AG09319 (cell line): ENCODE results near the gene CNTNAP5.

Experiments
- DNase-seq: peaks from one replicate; pipeline ENCODE4 v3.0.0-alpha.2; 2010; ENCODE audit warnings: low read depth; ENCODE audit errors: extremely low read depth
- CTCF ChIP-seq: IDR thresholded peaks from 2 replicates; pipeline ENCODE4 v1.5.1; 2011; ENCODE audit warnings: low read depth, mild to moderate bottlenecking, inconsistent platforms, low read length, moderate library complexity

Gene CNTNAP5

GRCh38 chr2:124698979-124699565 lies 674.0 kb downstream of the CNTNAP5 start:
- no peak for TF ChIP-seq CTCF
- no peak for DNase-seq

- TF ChIP-seq CTCF = no peak
- no peak for DNase-seq
These were observed 677.7 kb downstream of the CNTNAP5 start for GRCh38 chr2:124702777-124703176.

GRCh38 chr2:124704071-124704925 lies 679.2 kb downstream of the CNTNAP5 start:
- DNase-seq = no peak
- no peak for TF ChIP-seq CTCF

GRCh38 chr2:124708661-124709060 lies 683.6 kb downstream of the CNTNAP5 start:
- DNase-seq = no peak
- TF ChIP-seq CTCF = no peak

- DNase-seq = no peak
These were observed 688.9 kb downstream of the CNTNAP5 start for GRCh38 chr2:124713969-124714368.

GRCh38 chr2:124725187-124725586 lies 700.1 kb downstream of the CNTNAP5 start:
- no peak for DNase-seq

More at GRCh38 chr2:124713969-124714368, 688.9 kb downstream of the CNTNAP5 start:
- no peak for TF ChIP-seq CTCF

More at GRCh38 chr2:124725187-124725586, 700.1 kb downstream of the CNTNAP5 start:
- no peak for TF ChIP-seq CTCF
